GM23338 (cell line): ENCODE data around the gene DTL. TPM values are rescaled to one million over a fixed set of nuclear protein-coding genes. Genes with fewer than 3 reads are reported as not detected.

Experiments used
- ATAC-seq: fragments of 200-7000 bp; cut with Tn5 transposase; 3 replicates; pipeline ENCODE4 v1.9.1; 2020
- DNase-seq: peaks from one replicate; pipeline ENCODE4 v3.0.0-alpha.2; 2015; ENCODE audit warnings: low spot score
- H2AFZ ChIP-seq: fragments of 200-600 bp; sonication (generic); 2 replicates; pipeline ENCODE4 v1.8.0; 2016; ENCODE audit warnings: antibody characterized with exemption, mild to moderate bottlenecking, moderate library complexity
- H3F3A ChIP-seq: fragments of 200-600 bp; sonication (generic); replicated peaks from 2 replicates; pipeline ENCODE4 v1.8.0; 2017; ENCODE audit warnings: antibody characterized with exemption, mixed run types, low read depth
- H3K27ac ChIP-seq: fragments of 200-600 bp; sonication (generic); 2 replicates; pipeline ENCODE4 v1.6.1; 2016; ENCODE audit warnings: low read depth
- H3K27me3 ChIP-seq: fragments of 200-600 bp; sonication (generic); 2 replicates; pipeline ENCODE4 v1.8.0; 2016; ENCODE audit warnings: mild to moderate bottlenecking, mixed run types, moderate library complexity; ENCODE audit not compliant: insufficient read depth
- H3K36me3 ChIP-seq: fragments of 200-600 bp; sonication (generic); 2 replicates; pipeline ENCODE4 v1.8.0; 2016; ENCODE audit warnings: mild to moderate bottlenecking; ENCODE audit not compliant: insufficient read depth
- H3K4me1 ChIP-seq: fragments of 200-600 bp; sonication (generic); 2 replicates; pipeline ENCODE4 v1.8.0; 2016; ENCODE audit warnings: mild to moderate bottlenecking, moderate library complexity; ENCODE audit not compliant: insufficient read depth
- H3K4me2 ChIP-seq: fragments of 200-600 bp; sonication (generic); 2 replicates; pipeline ENCODE4 v1.7.1; 2017; ENCODE audit warnings: mixed run types
- H3K4me3 ChIP-seq: fragments of 200-600 bp; sonication (generic); 2 replicates; pipeline ENCODE4 v1.6.1; 2016; ENCODE audit warnings: mixed run types
- H3K79me2 ChIP-seq: fragments of 200-600 bp; sonication (generic); replicated peaks from 2 replicates; pipeline ENCODE4 v1.8.0; 2017; ENCODE audit warnings: mild to moderate bottlenecking; ENCODE audit not compliant: insufficient read depth
- H3K9me2 ChIP-seq: fragments of 200-600 bp; sonication (generic); 2 replicates; pipeline ENCODE4 v1.8.0; 2017; ENCODE audit not compliant: insufficient read depth
- H4K20me1 ChIP-seq: fragments of 200-600 bp; sonication (generic); replicated peaks from 2 replicates; pipeline ENCODE4 v1.8.0; 2017; ENCODE audit warnings: mild to moderate bottlenecking; ENCODE audit not compliant: insufficient read depth
- H3K27ac Mint-ChIP-seq: 2 replicates; pipeline ENCODE4 v1.8.0; 2020; ENCODE audit warnings: inconsistent platforms, mild to moderate bottlenecking, moderate library complexity, mixed read lengths
- H3K27me3 Mint-ChIP-seq: 3 replicates; pipeline ENCODE4 v1.8.0; 2022; ENCODE audit warnings: low read depth, mild to moderate bottlenecking, moderate library complexity, mixed read lengths, inconsistent platforms; ENCODE audit not compliant: insufficient read depth, poor library complexity
- H3K36me3 Mint-ChIP-seq: 3 replicates; pipeline ENCODE4 v1.8.0; 2021; ENCODE audit warnings: low read depth, mild to moderate bottlenecking, inconsistent platforms, moderate library complexity, mixed read lengths
- H3K4me1 Mint-ChIP-seq: 3 replicates; pipeline ENCODE4 v1.8.0; 2020; ENCODE audit warnings: mild to moderate bottlenecking, inconsistent platforms, mixed read lengths
- H3K4me3 Mint-ChIP-seq: 3 replicates; pipeline ENCODE4 v1.8.0; 2021; ENCODE audit warnings: moderate library complexity, mild to moderate bottlenecking, inconsistent platforms, mixed read lengths
- H3K9me3 Mint-ChIP-seq: 3 replicates; pipeline ENCODE4 v1.8.0; 2020; ENCODE audit warnings: moderate library complexity, mild to moderate bottlenecking, inconsistent platforms, mixed read lengths
- CREB1 ChIP-seq: fragments of 250-450 bp; sonication (Bioruptor Pico); IDR thresholded peaks from 2 replicates; pipeline ENCODE4 v1.5.0; 2020; ENCODE audit warnings: low read depth, mild to moderate bottlenecking, moderate library complexity
- EZH2 ChIP-seq: fragments of 200-600 bp; sonication (generic); IDR thresholded peaks from one replicate; pipeline ENCODE4 v1.8.0; 2017; ENCODE audit warnings: antibody characterized with exemption, mild to moderate bottlenecking, low read depth; ENCODE audit not compliant: unreplicated experiment
- EZH2phosphoT487 ChIP-seq: fragments of 200-600 bp; sonication (generic); IDR thresholded peaks from one replicate; pipeline ENCODE4 v1.8.1; 2018; ENCODE audit warnings: antibody characterized with exemption; ENCODE audit not compliant: unreplicated experiment
- JUNB ChIP-seq: IDR thresholded peaks from one replicate; pipeline ENCODE4 v1.6.1; 2016; ENCODE audit warnings: antibody characterized with exemption; ENCODE audit not compliant: unreplicated experiment
- NANOG ChIP-seq: IDR thresholded peaks from 2 replicates; pipeline ENCODE4 v1.6.1; 2016; ENCODE audit warnings: antibody characterized with exemption, borderline replicate concordance
- POLR2AphosphoS5 ChIP-seq: IDR thresholded peaks from 2 replicates; pipeline ENCODE4 v1.6.1; 2016; ENCODE audit warnings: antibody characterized with exemption, low read depth
- REST ChIP-seq: IDR thresholded peaks from one replicate; pipeline ENCODE4 v1.6.1; 2018; ENCODE audit warnings: antibody characterized with exemption; ENCODE audit not compliant: unreplicated experiment
- STAT1 ChIP-seq: IDR thresholded peaks from one replicate; pipeline ENCODE4 v1.6.1; 2016; ENCODE audit warnings: antibody characterized with exemption; ENCODE audit not compliant: unreplicated experiment
- ZNF114 ChIP-seq: fragments of 250-450 bp; sonication (Bioruptor Pico); IDR thresholded peaks from 2 replicates; pipeline ENCODE4 v1.5.0; 2020; ENCODE audit warnings: mild to moderate bottlenecking, moderate library complexity
- ZNF331 ChIP-seq: fragments of 250-450 bp; sonication (Bioruptor Pico); IDR thresholded peaks from 2 replicates; pipeline ENCODE4 v1.5.0; 2020; ENCODE audit warnings: low read depth, mild to moderate bottlenecking, moderate library complexity
- ZNF462 ChIP-seq: fragments of 250-450 bp; sonication (Bioruptor Pico); IDR thresholded peaks from 2 replicates; pipeline ENCODE4 v1.5.0; 2020; ENCODE audit warnings: mild to moderate bottlenecking, moderate library complexity
- polyA plus RNA-seq: library from polyadenylated mRNA; unstranded; fragments of >200 nt; fragmentation: Nextera tagmentation; extraction: Ambion mirVana; gene quantifications from 2 replicates; pipeline ENCODE4 v1.2.1, GENCODE V29; 2016
- total RNA-seq: library from RNA; depleted of rRNA; stranded (reverse); fragments of >200 nt; shearing (Covaris generic); gene quantifications from 2 replicates; pipeline ENCODE4 v1.2.3, GENCODE V29; 2014
- TF ChIP-seq, protein P1 (sequence below), 2 experiments: fragments of 200-600 bp in 1 of 2; sonication (generic) in 1 of 2; conservative IDR thresholded peaks; 2 replicates each; pipeline versions ENCODE4 v1.5.1 to v1.6.1; 2016 to 2017; ENCODE audit warnings: antibody characterized with exemption in 2 of 2, low read depth in 2 of 2, mild to moderate bottlenecking in 2 of 2, moderate library complexity in 1 of 2
- TF ChIP-seq, protein P2 (sequence below): IDR thresholded peaks from 2 replicates; pipeline ENCODE4 v1.6.1; 2016; ENCODE audit warnings: antibody characterized with exemption

Gene DTL
- total and polyA plus RNA-seq, 2 experiments from 2014 or later, result 26.5 to 58.8 TPM

GRCh38 chr1:211991695-211992094 is 43.9 kb upstream of the DTL start:
- H3K4me3 ChIP-seq, result no peak overlapping the region
- H3K27ac ChIP-seq, result 0 out of 2 replicates have a peak overlapping the region, but pooled peaks have one; percentile 46
- Mint-ChIP-seq H3K4me1 (peaks cover 2% of the 10 kb centered on the region; the same call in 2 of the 3 replicates), H3K9me3 (no peaks in the 10 kb centered on the region), H3K27ac (no peak overlapping the region), H3K4me3 (no peak overlapping the region), H3K27me3 (no peaks in the 10 kb centered on the region), H3K36me3 (peaks cover 4% of the 10 kb centered on the region; the same call in 2 of the 3 replicates)
- no peak overlapping the region for H2AFZ ChIP-seq
- DNase-seq (no peak), ATAC-seq (no peak)
- H3K4me2 ChIP-seq, result no peak overlapping the region
- peaks cover 3% of the 10 kb centered on the region; the same call in 1 of the 2 replicates for H3K79me2 ChIP-seq
- no peaks in the 10 kb centered on the region for H3K36me3 ChIP-seq
- no peaks in the 10 kb centered on the region for H4K20me1 ChIP-seq
- no peaks in the 10 kb centered on the region for H3F3A ChIP-seq
- H3K27me3 ChIP-seq, result no peaks in the 10 kb centered on the region
- no peaks in the 10 kb centered on the region for H3K4me1 ChIP-seq
- H3K9me2 ChIP-seq, result no peaks in the 10 kb centered on the region
- TF ChIP-seq ZNF462 (no peak), NANOG (no peak), CREB1 (CRISPR knock-in tag) (no peak), JUNB (no peak), REST (no peak), POLR2AphosphoS5 (no peak), ZNF114 (CRISPR knock-in tag) (no peak), STAT1 (no peak), EZH2phosphoT487 (no peak), ZNF331 (CRISPR knock-in tag) (no peak), EZH2 (no peak)
- TF ChIP-seq, protein P1, sequence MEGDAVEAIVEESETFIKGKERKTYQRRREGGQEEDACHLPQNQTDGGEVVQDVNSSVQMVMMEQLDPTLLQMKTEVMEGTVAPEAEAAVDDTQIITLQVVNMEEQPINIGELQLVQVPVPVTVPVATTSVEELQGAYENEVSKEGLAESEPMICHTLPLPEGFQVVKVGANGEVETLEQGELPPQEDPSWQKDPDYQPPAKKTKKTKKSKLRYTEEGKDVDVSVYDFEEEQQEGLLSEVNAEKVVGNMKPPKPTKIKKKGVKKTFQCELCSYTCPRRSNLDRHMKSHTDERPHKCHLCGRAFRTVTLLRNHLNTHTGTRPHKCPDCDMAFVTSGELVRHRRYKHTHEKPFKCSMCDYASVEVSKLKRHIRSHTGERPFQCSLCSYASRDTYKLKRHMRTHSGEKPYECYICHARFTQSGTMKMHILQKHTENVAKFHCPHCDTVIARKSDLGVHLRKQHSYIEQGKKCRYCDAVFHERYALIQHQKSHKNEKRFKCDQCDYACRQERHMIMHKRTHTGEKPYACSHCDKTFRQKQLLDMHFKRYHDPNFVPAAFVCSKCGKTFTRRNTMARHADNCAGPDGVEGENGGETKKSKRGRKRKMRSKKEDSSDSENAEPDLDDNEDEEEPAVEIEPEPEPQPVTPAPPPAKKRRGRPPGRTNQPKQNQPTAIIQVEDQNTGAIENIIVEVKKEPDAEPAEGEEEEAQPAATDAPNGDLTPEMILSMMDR (conservative IDR thresholded peaks at IDR 0.05; ENCODE audit: low read depth in 2 of 2), result no peak
- TF ChIP-seq, protein P2, sequence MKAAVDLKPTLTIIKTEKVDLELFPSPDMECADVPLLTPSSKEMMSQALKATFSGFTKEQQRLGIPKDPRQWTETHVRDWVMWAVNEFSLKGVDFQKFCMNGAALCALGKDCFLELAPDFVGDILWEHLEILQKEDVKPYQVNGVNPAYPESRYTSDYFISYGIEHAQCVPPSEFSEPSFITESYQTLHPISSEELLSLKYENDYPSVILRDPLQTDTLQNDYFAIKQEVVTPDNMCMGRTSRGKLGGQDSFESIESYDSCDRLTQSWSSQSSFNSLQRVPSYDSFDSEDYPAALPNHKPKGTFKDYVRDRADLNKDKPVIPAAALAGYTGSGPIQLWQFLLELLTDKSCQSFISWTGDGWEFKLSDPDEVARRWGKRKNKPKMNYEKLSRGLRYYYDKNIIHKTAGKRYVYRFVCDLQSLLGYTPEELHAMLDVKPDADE, result no peak
